Upper lobe of left lung (tissue), 6 donors: ENCODE measurements around the gene MICAL2. TPM values are rescaled to one million over a fixed set of nuclear protein-coding genes. Genes with fewer than 3 reads are reported as not detected.

Experiments
- ATAC-seq, 2 donors: fragments of 200-7000 bp; cut with Tn5 transposase; one replicate each; pipeline ENCODE4 v1.9.1; 2022; ENCODE audit warnings: mild to moderate bottlenecking in 2 of 2, moderate library complexity in 2 of 2; ENCODE audit not compliant: low FRiP score in 2 of 2
- DNase-seq, 2 donors: peaks; one replicate each; pipeline ENCODE4 v3.0.0-alpha.2; 2019 to 2020
- H3K27ac ChIP-seq, 4 donors: fragments of 200-600 bp; sonication (generic); one replicate each; pipeline ENCODE4 v1.5.1; 2016 to 2019
- H3K27me3 ChIP-seq, 4 donors: fragments of 200-600 bp; sonication (generic); one replicate each; pipeline ENCODE4 v1.5.1; 2017 to 2019
- H3K36me3 ChIP-seq, 4 donors: fragments of 200-600 bp; sonication (generic); one replicate each; pipeline ENCODE4 v1.5.1; 2016 to 2019
- H3K4me1 ChIP-seq, 4 donors: fragments of 200-600 bp; sonication (generic); one replicate each; pipeline ENCODE4 v1.5.1; 2018 to 2019
- H3K4me3 ChIP-seq, 4 donors: fragments of 200-600 bp; sonication (generic); one replicate each; pipeline ENCODE4 v1.5.1; 2017 to 2019; ENCODE audit warnings: mild to moderate bottlenecking in 2 of 4, moderate library complexity in 1 of 4
- H3K9me3 ChIP-seq, 4 donors: fragments of 200-600 bp; sonication (generic); one replicate each; pipeline ENCODE4 v1.5.1; 2018 to 2019
- CTCF ChIP-seq, 6 experiments: fragments of 450-650 bp in 4 of 6; fragments of 200-600 bp in 2 of 6; sonication (generic) in 2 of 6; IDR thresholded peaks; one replicate each; pipeline ENCODE4 v1.5.1; 2016 to 2019; ENCODE audit warnings: antibody characterized with exemption in 6 of 6
- EP300 ChIP-seq, 4 donors: sonication (generic); formaldehyde crosslinking; IDR thresholded peaks; one replicate each; pipeline ENCODE4 v1.5.1; 2017; ENCODE audit warnings: antibody characterized with exemption in 4 of 4, control low read depth in 2 of 4
- POLR2A ChIP-seq, 4 donors: fragments of 450-650 bp; IDR thresholded peaks; one replicate each; pipeline ENCODE4 v1.5.1; 2016 to 2017; ENCODE audit warnings: antibody characterized with exemption in 4 of 4, mild to moderate bottlenecking in 2 of 4
- POLR2AphosphoS5 ChIP-seq, 2 donors: sonication (generic); formaldehyde crosslinking; IDR thresholded peaks; one replicate each; pipeline ENCODE4 v1.5.1; 2017; ENCODE audit warnings: antibody characterized with exemption in 2 of 2
- WGBS, 2 donors: methylation state at CpG; one replicate each; pipeline ENCODE4 v1.1.5; 2017 to 2018; 5-methylcytosine and 5-hydroxymethylcytosine counted together
- total RNA-seq, 6 donors: library from RNA; depleted of rRNA in 4 of 6; stranded (reverse); fragments of >200 nt in 4 of 6; gene quantifications; one replicate each; pipeline versions ENCODE4 v1.1.0 to v1.2.1, GENCODE V29; 2016 to 2021
- donor health status: DM: no; HTN: no; CAD: no; lungs with moderate emphysema.
- donor health status: DM: no; HTN: yes; CAD: no; lungs with severe emphysema.

MICAL2 gene
- total RNA-seq, 6 donors from 2014 or later = 138 to 327 (median 175) TPM

- Histone ChIP-seq H3K36me3 (peaks cover 8 to 84% (median 57%) of the 10 kb centered on the region in 4 donors), H3K27ac (no peak overlapping the region), H3K4me3 (no peak overlapping the region), H3K27me3 (no peaks in the 10 kb centered on the region), H3K4me1 (peaks cover 0 to 9% (median 3%) of the 10 kb centered on the region in 4 donors), H3K9me3 (no peaks in the 10 kb centered on the region)
- 87 to 100% methylated on average over 2 to 7 of the region's 7 CpGs for WGBS, 2 donors
- ATAC-seq (no peak), DNase-seq (no peak)
- TF ChIP-seq CTCF (IDR thresholded peaks at IDR 0.05) (no peak), POLR2A (IDR thresholded peaks at IDR 0.05) (no peak), POLR2AphosphoS5 (IDR thresholded peaks at IDR 0.05) (no peak), EP300 (IDR thresholded peaks at IDR 0.05) (no peak)
These were observed 149.6 kb downstream of the MICAL2 start for GRCh38 chr11:12259956-12260355.

- peaks cover 0 to 9% (median 3%) of the 10 kb centered on the region in 4 donors for H3K4me1 ChIP-seq
- TF ChIP-seq EP300 (IDR thresholded peaks at IDR 0.05) = no peak
- no peak for TF ChIP-seq POLR2A (IDR thresholded peaks at IDR 0.05)
- TF ChIP-seq POLR2AphosphoS5 (IDR thresholded peaks at IDR 0.05) = no peak
- no peak for TF ChIP-seq CTCF (IDR thresholded peaks at IDR 0.05)
- DNase-seq = no peak
- no peaks in the 10 kb centered on the region for H3K27me3 ChIP-seq
- H3K4me3 ChIP-seq = no peak overlapping the region
- WGBS, 2 donors = 90 to 96% methylated on average over 6 to 8 of the region's 8 CpGs
- peaks cover 8 to 74% (median 53%) of the 10 kb centered on the region in 4 donors for H3K36me3 ChIP-seq
- H3K9me3 ChIP-seq = no peaks in the 10 kb centered on the region
- no peak overlapping the region for H3K27ac ChIP-seq
- no peak for ATAC-seq
These were observed 150.5 kb downstream of the MICAL2 start for GRCh38 chr11:12260731-12261521.

GRCh38 chr11:12261551-12261950 is 151.2 kb downstream of the MICAL2 start:
- peaks cover 0 to 9% (median 3%) of the 10 kb centered on the region in 4 donors for H3K4me1 ChIP-seq
- no peak overlapping the region for H3K4me3 ChIP-seq
- TF ChIP-seq CTCF (IDR thresholded peaks at IDR 0.05) (no peak), POLR2A (IDR thresholded peaks at IDR 0.05) (no peak), EP300 (IDR thresholded peaks at IDR 0.05) (no peak), POLR2AphosphoS5 (IDR thresholded peaks at IDR 0.05) (no peak)
- H3K27me3 ChIP-seq = no peaks in the 10 kb centered on the region
- H3K27ac ChIP-seq = no peak overlapping the region
- H3K9me3 ChIP-seq = no peaks in the 10 kb centered on the region
- ATAC-seq (no peak), DNase-seq (no peak)
- H3K36me3 ChIP-seq = peaks cover 6 to 69% (median 48%) of the 10 kb centered on the region in 4 donors
- WGBS, 2 donors = 95 to 98% methylated on average over 5 of the region's 5 CpGs

GRCh38 chr11:12263141-12263693 is 152.8 kb downstream of the MICAL2 start:
- no peak overlapping the region for H3K27ac ChIP-seq
- no peaks in the 10 kb centered on the region for H3K9me3 ChIP-seq
- DNase-seq = no peak
- no peak for ATAC-seq
- no peak overlapping the region for H3K4me3 ChIP-seq
- H3K27me3 ChIP-seq = no peaks in the 10 kb centered on the region
- H3K36me3 ChIP-seq = peaks cover 2 to 56% (median 37%) of the 10 kb centered on the region in 4 donors
- peaks cover 0 to 1% (median 0%) of the 10 kb centered on the region in 4 donors for H3K4me1 ChIP-seq
- TF ChIP-seq CTCF (IDR thresholded peaks at IDR 0.05) (no peak), EP300 (IDR thresholded peaks at IDR 0.05) (no peak), POLR2A (IDR thresholded peaks at IDR 0.05) (no peak), POLR2AphosphoS5 (IDR thresholded peaks at IDR 0.05) (no peak)
- 77 to 83% methylated on average over 11 of the region's 11 CpGs for WGBS, 2 donors
